Body of pancreas (tissue), 4 donors: Measurements from ENCODE around the gene ATXN7L1.

Experiments used
- POLR2A ChIP-seq, 3 donors: fragments of 450-650 bp; IDR thresholded peaks; one replicate each; pipeline ENCODE4 v1.6.1; 2016; ENCODE audit warnings: antibody characterized with exemption in 3 of 3, mild to moderate bottlenecking in 2 of 3
- TF ChIP-seq, protein P1 (sequence below), 7 experiments: fragments of 450-650 bp in 4 of 7; fragments of 200-600 bp in 3 of 7; sonication (generic) in 3 of 7; IDR thresholded peaks; one replicate each; pipeline ENCODE4 v1.5.1; 2016 to 2019; ENCODE audit warnings: antibody characterized with exemption in 7 of 7

DNA sequence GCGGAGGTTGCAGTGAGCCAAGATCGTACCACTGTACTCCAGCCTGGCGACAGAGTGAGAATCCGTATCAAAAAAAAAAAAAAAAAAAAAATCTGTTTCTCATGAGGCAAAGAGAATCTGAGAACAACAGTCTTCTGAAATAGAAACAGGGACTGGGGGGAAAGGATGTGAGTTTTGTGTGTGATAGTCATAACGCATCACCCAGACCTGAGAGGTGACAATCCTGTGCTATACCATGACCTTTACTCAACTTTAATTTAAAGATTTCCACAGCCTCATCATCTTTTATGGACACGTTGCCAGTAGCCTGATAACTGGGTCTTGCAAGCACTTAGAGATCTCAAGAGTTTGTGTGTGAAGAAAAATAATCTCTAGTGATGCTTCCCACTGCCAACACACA is 2.3 kb downstream of the ATXN7L1 start:
- no peak for TF ChIP-seq POLR2A (IDR thresholded peaks at IDR 0.05)
- TF ChIP-seq, protein P1, sequence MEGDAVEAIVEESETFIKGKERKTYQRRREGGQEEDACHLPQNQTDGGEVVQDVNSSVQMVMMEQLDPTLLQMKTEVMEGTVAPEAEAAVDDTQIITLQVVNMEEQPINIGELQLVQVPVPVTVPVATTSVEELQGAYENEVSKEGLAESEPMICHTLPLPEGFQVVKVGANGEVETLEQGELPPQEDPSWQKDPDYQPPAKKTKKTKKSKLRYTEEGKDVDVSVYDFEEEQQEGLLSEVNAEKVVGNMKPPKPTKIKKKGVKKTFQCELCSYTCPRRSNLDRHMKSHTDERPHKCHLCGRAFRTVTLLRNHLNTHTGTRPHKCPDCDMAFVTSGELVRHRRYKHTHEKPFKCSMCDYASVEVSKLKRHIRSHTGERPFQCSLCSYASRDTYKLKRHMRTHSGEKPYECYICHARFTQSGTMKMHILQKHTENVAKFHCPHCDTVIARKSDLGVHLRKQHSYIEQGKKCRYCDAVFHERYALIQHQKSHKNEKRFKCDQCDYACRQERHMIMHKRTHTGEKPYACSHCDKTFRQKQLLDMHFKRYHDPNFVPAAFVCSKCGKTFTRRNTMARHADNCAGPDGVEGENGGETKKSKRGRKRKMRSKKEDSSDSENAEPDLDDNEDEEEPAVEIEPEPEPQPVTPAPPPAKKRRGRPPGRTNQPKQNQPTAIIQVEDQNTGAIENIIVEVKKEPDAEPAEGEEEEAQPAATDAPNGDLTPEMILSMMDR (IDR thresholded peaks at IDR 0.05): no peak
